Liver (tissue), 9 donors: ENCODE data around the gene LAMC3. TPM values are rescaled to one million over a fixed set of nuclear protein-coding genes. Genes with fewer than 3 reads are reported as not detected.

Source experiments
- DNase-seq: peaks from one replicate; pipeline ENCODE4 v3.0.0-alpha.2; 2017; ENCODE audit warnings: low spot score
- H3K27ac ChIP-seq, 2 donors: one replicate each; pipeline ENCODE4 v1.7.0; 2013; ENCODE audit warnings: inconsistent platforms in 2 of 2, low read length in 2 of 2, control low read depth in 1 of 2, low read depth in 1 of 2, mild to moderate bottlenecking in 1 of 2
- H3K27me3 ChIP-seq, 4 donors: one replicate each; pipeline versions ENCODE4 v1.6.1 to v1.7.0; 2013; ENCODE audit warnings: low read length in 3 of 4, inconsistent platforms in 1 of 4, mild to moderate bottlenecking in 1 of 4, moderate library complexity in 1 of 4; ENCODE audit not compliant: control insufficient read depth in 4 of 4, insufficient read depth in 4 of 4
- H3K36me3 ChIP-seq, 4 donors: one replicate each; pipeline versions ENCODE4 v1.6.1 to v1.7.0; 2013; ENCODE audit warnings: low read length in 3 of 4, mild to moderate bottlenecking in 3 of 4, low read depth in 1 of 4, moderate library complexity in 1 of 4; ENCODE audit not compliant: control insufficient read depth in 4 of 4, insufficient read depth in 3 of 4
- H3K4me1 ChIP-seq, 4 donors: one replicate each; pipeline versions ENCODE4 v1.6.1 to v1.7.0; 2013; ENCODE audit warnings: low read length in 3 of 4, mild to moderate bottlenecking in 3 of 4, moderate library complexity in 1 of 4; ENCODE audit not compliant: control insufficient read depth in 4 of 4, insufficient read depth in 4 of 4
- H3K4me3 ChIP-seq, 3 donors: one replicate each; pipeline versions ENCODE4 v1.6.1 to v1.7.0; 2013; ENCODE audit warnings: low read length in 3 of 3, control low read depth in 1 of 3, low read depth in 1 of 3, mild to moderate bottlenecking in 1 of 3
- H3K9ac ChIP-seq, 2 donors: one replicate each; pipeline ENCODE4 v1.7.0; 2013; ENCODE audit warnings: low read length in 2 of 2, mild to moderate bottlenecking in 2 of 2, moderate library complexity in 2 of 2, control low read depth in 1 of 2, low read depth in 1 of 2
- H3K9me3 ChIP-seq, 4 donors: one replicate each; pipeline versions ENCODE4 v1.6.1 to v1.7.0; 2013; ENCODE audit warnings: low read length in 3 of 4; ENCODE audit not compliant: control insufficient read depth in 4 of 4
- ATF3 ChIP-seq: IDR thresholded peaks from 2 replicates; pipeline ENCODE4 v1.6.1; 2016; ENCODE audit warnings: antibody characterized with exemption
- FOXA1 ChIP-seq: IDR thresholded peaks from 2 replicates; pipeline ENCODE4 v1.6.1; 2016; ENCODE audit warnings: antibody characterized with exemption
- FOXA2 ChIP-seq: IDR thresholded peaks from 2 replicates; pipeline ENCODE4 v1.6.1; 2016; ENCODE audit warnings: antibody characterized with exemption
- HNF4A ChIP-seq, 2 donors: conservative IDR thresholded peaks; 2 replicates each; pipeline ENCODE4 v1.6.1; 2016; ENCODE audit warnings: antibody characterized with exemption in 2 of 2, mild to moderate bottlenecking in 2 of 2
- HNF4G ChIP-seq: IDR thresholded peaks from 2 replicates; pipeline ENCODE4 v1.6.1; 2016; ENCODE audit warnings: antibody characterized with exemption
- JUND ChIP-seq, 2 donors: IDR thresholded peaks; 2 replicates each; pipeline ENCODE4 v1.6.1; 2016; ENCODE audit warnings: antibody characterized with exemption in 2 of 2
- MAX ChIP-seq: IDR thresholded peaks from 2 replicates; pipeline ENCODE4 v1.6.1; 2016; ENCODE audit warnings: antibody characterized with exemption
- NR2F2 ChIP-seq: IDR thresholded peaks from 2 replicates; pipeline ENCODE4 v1.6.1; 2016; ENCODE audit warnings: antibody characterized with exemption
- RAD21 ChIP-seq, 2 donors: IDR thresholded peaks; 2 replicates each; pipeline ENCODE4 v1.6.1; 2016; ENCODE audit warnings: antibody characterized with exemption in 2 of 2, mild to moderate bottlenecking in 2 of 2
- REST ChIP-seq: IDR thresholded peaks from 2 replicates; pipeline ENCODE4 v1.6.1; 2016; ENCODE audit warnings: antibody characterized with exemption, mild to moderate bottlenecking
- RXRA ChIP-seq, 2 donors: IDR thresholded peaks; 2 replicates each; pipeline ENCODE4 v1.6.1; 2017 to 2018; ENCODE audit warnings: antibody characterized with exemption in 2 of 2, mild to moderate bottlenecking in 1 of 2
- SP1 ChIP-seq: IDR thresholded peaks from 2 replicates; pipeline ENCODE4 v1.6.1; 2018; ENCODE audit warnings: antibody characterized with exemption, mild to moderate bottlenecking
- YY1 ChIP-seq: IDR thresholded peaks from 2 replicates; pipeline ENCODE4 v1.6.1; 2016; ENCODE audit warnings: antibody characterized with exemption, mild to moderate bottlenecking
- ZBTB33 ChIP-seq: IDR thresholded peaks from 2 replicates; pipeline ENCODE4 v1.6.1; 2016; ENCODE audit warnings: antibody characterized with exemption
- WGBS: extraction: QIAGEN DNeasy Blood & Tissue Kit; methylation state at CpG from one replicate; pipeline ENCODE4 v1.1.7; 2013; 5-methylcytosine and 5-hydroxymethylcytosine counted together
- polyA plus RNA-seq, 2 donors: library from polyadenylated mRNA; stranded (reverse) in 1 of 2; unstranded in 1 of 2; fragments of 200-250 nt in 1 of 2; fragments of >200 nt in 1 of 2; fragmentation: Nextera tagmentation in 1 of 2; extraction: Ambion mirVana in 1 of 2; gene quantifications; one replicate each; pipeline versions ENCODE4 v1.2.1 to v1.2.3, GENCODE V29; 2013 to 2015
- total RNA-seq, 2 donors: library from RNA; depleted of rRNA; stranded (reverse); fragments of >200 nt; gene quantifications; one replicate each; pipeline ENCODE4 v1.2.3, GENCODE V29; 2014
- TF ChIP-seq, protein P1 (sequence below): fragments of 150-350 bp; IDR thresholded peaks from 2 replicates; pipeline ENCODE4 v1.5.1; 2017; ENCODE audit warnings: improper control_type of control experiment, low read depth, low read length; ENCODE audit not compliant: missing input control
- donor health status: healthy.
- donor health status: healthy.
- donor health status: healthy.
- donor health status: healthy.
- donor health status: healthy.

Gene LAMC3
- total and polyA plus RNA-seq, 4 donors = 1.4 to 5.9 (median 2.9) TPM

DNA sequence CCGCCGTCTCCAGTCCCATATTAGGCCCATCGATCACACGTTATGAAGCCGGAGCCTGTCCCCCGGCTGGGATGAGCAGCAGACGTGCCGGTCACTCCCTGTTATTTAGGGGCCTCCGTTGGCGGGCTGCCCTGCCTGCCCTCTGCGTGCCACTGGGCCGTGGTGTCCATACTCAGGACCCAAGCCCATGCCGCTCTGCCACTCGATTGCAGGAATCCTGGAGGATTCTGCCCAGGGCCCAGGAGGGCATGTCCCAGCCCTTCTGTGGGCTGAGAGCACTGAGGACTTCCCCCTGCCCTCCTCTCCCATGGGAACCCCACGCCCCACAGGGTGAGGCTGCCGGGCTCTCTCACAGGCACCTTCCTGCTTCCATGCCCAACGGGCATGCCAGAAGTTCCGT is 19.6 kb upstream of the LAMC3 start:
- 83% methylated on average over 18 of the region's 18 CpGs for WGBS
- Histone ChIP-seq H3K27me3 (peaks cover 0 to 2% (median 0%) of the 10 kb centered on the region in 4 donors), H3K36me3 (no peaks in the 10 kb centered on the region), H3K27ac (no peak overlapping the region), H3K9me3 (no peaks in the 10 kb centered on the region), H3K9ac (no peak overlapping the region), H3K4me3 (no peak overlapping the region), H3K4me1 (no peaks in the 10 kb centered on the region)
- no peak for DNase-seq
- TF ChIP-seq HNF4G (no peak), REST (no peak), JUND (IDR thresholded peaks at IDR 0.05) (no peak), RXRA (IDR thresholded peaks at IDR 0.05) (no peak), ZBTB33 (no peak), HNF4A (conservative IDR thresholded peaks at IDR 0.05) (no peak), MAX (no peak), FOXA1 (no peak), RAD21 (IDR thresholded peaks at IDR 0.05) (no peak), ATF3 (no peak), NR2F2 (no peak), FOXA2 (no peak), SP1 (no peak), YY1 (no peak)
- TF ChIP-seq, protein P1, sequence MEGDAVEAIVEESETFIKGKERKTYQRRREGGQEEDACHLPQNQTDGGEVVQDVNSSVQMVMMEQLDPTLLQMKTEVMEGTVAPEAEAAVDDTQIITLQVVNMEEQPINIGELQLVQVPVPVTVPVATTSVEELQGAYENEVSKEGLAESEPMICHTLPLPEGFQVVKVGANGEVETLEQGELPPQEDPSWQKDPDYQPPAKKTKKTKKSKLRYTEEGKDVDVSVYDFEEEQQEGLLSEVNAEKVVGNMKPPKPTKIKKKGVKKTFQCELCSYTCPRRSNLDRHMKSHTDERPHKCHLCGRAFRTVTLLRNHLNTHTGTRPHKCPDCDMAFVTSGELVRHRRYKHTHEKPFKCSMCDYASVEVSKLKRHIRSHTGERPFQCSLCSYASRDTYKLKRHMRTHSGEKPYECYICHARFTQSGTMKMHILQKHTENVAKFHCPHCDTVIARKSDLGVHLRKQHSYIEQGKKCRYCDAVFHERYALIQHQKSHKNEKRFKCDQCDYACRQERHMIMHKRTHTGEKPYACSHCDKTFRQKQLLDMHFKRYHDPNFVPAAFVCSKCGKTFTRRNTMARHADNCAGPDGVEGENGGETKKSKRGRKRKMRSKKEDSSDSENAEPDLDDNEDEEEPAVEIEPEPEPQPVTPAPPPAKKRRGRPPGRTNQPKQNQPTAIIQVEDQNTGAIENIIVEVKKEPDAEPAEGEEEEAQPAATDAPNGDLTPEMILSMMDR = no peak

DNA sequence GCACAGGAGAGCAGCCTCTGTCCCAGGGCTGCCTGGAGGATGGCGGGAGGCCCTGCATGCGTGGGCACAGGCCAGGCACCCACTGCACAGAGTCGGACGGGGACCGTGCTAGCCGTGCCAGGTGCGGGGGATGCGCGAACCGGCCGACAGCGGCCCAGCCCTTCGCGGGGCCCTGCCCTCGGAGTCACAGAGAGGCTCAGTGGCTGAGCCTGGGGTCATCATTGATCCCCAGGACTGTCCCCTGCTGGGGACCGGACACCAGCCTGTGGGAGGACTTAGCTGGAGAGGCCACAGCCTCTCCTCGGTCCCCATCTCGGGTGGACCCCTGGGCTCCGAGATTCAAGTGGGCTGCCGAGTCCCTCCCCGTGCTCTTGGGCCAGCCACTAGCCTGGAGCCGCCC is 19.1 kb upstream of the LAMC3 start:
- peaks cover 0 to 2% (median 0%) of the 10 kb centered on the region in 4 donors for H3K27me3 ChIP-seq
- H3K4me1 ChIP-seq = no peaks in the 10 kb centered on the region
- no peak overlapping the region for H3K9ac ChIP-seq
- H3K4me3 ChIP-seq = no peak overlapping the region
- DNase-seq = no peak
- WGBS = 84% methylated on average over 22 of the region's 22 CpGs
- H3K27ac ChIP-seq = no peak overlapping the region
- H3K36me3 ChIP-seq = no peaks in the 10 kb centered on the region
- H3K9me3 ChIP-seq = no peaks in the 10 kb centered on the region
- TF ChIP-seq, protein P1 = no peak
